HG03442 (cell line): ENCODE measurements around the gene SPR.

ENCODE experiments used
- ATAC-seq: cut with Tn5 transposase; IDR thresholded peaks from one replicate; pipeline ENCODE4 v1.9.1; 2021; ENCODE audit warnings: mild to moderate bottlenecking, moderate library complexity; ENCODE audit not compliant: unreplicated experiment

The SPR gene

DNA sequence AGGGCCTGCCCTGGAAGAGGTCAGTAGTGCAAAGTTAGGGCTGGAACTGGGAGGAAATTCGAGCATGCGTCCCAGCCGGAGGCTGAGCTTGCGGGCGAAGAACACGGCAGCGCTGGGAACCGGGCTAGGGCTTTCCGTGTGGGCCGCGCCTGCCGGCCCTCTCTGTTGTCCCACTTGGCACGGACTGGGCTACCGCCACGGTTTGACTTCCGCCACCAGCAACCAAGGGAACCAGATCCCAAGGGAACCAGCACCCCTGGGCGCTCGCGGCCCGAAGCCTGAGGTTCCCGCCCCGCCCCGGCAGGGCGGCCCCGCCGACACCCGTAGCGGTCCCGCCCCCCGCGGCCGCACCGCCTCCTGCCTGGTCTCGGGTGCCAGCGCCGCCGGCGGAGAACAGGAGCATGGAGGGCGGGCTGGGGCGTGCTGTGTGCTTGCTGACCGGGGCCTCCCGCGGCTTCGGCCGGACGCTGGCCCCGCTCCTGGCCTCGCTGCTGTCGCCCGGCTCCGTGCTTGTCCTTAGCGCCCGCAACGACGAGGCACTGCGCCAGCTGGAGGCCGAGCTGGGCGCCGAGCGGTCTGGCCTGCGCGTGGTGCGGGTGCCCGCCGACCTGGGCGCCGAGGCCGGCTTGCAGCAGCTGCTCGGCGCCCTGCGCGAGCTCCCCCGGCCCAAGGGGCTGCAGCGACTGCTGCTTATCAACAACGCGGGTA lies at the start of gene SPR:
TSS of gene SPR (plus strand) at position 377 of the 708 bp plus-strand sequence. CDS start at position 402, 25 bp downstream.
- ATAC-seq = peak; percentile 89

DNA sequence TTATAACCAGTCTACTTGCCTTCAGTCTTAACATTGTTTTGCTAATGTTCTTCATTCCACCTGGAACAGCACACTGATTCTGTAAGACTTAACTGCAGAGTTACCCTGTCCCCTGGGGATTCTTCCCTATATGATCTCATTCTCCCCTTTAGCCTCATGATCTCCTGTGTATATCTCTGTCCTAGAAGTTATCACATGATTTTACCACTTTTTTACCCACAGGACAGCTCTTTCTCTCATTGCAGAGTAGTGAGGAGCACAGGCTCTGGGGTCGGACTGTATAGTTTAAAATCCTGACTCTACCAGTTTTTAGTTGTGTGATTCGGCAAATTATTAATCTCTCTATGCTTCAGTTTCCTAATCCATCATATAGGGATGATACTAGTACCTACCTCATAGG lies 47.1 kb upstream of the SPR start:
- ATAC-seq = no peak

DNA sequence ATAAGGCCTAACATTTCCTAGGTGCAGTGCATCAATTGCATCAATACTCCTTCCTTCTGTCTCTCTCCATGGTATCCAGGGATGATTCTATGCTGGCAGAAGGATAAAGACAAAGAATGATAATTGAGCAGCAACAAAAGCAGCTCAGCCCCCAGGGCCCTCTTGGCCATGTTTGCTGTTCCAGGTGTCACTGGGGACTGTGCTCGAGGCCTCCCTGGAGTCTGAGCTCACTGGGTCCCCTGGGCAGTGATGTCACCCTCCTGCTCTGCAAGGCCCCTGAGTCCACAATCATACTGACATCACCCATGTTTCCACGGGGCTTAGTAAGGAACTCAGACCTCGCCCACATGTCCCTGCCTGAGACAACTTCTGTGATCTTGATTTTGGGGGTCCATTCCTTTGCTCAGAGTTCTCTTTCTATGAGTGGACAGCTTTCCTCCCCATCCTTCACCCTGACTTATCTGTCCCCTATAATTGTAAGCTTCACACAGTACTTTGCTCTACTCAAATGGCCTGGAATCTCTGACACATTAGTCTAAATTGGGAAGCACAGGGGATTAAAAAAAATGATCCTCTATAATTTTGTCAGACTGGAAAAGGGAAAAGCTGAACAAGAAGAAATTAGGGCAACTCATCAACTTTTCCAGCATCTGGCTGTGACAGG lies 45.6 kb upstream of the SPR start:
- no peak for ATAC-seq

DNA sequence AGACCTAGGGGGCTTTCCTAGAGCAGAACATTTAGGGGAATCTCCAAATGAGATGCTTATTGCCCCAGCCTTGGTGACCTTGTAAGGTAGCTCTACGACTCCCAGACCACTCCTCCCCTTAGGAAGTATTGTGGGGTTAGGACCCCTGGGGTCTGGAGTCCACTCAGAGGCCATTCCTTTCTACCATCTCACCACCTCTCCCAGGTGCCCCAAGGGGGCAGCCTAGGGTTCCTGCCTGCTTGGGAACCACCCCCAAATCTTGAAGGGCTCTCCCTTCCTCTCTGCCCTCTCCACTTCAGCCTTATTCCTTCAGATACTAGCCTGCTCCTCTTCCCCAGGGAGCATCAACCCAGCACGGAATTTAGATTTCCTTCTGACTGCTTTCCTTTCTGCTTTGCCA lies 43.9 kb upstream of the SPR start:
- no peak for ATAC-seq

DNA sequence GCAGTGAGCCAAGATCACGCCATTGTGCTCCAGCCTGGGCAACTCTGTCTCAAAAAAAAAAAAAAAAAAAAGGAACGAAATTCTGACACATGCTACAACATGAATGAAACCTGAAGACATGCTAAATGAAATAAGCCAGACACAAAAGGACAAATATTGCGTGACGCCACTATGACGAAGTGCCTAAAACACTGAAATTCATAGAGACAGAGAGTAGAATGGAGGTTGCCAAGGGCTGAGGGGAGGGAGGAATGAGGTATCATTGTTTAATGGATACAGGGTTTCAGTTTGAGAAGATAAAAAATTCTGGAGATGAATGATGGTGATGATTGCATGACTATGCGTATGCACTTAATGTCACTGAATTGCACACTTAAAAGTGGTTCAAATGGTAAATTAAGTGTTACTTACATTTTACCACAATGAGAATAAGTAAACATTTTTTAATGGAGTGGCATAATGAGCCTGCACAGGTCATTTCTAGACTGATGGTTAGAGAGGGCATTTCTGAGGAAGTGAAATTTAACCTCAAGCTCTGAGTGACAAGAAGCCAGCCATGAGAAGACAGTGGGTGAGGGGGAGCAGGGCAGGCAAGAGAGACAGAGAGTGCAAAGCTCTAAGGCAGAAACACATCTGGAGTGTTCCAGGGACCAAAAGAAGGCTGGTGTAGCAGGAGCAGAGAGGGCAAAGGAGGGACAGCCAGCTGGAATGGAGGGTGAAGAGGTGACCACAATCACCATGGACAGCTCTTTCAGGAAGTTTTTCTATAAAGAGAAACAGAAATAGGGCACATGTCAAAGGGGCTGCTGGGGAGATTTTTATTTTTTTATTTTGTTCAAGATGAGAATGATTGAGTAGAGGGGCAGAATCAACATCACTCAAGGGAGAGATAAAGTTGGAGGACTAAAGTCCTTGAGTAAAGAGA lies 40.8 kb upstream of the SPR start:
- peak; percentile 95 for ATAC-seq

DNA sequence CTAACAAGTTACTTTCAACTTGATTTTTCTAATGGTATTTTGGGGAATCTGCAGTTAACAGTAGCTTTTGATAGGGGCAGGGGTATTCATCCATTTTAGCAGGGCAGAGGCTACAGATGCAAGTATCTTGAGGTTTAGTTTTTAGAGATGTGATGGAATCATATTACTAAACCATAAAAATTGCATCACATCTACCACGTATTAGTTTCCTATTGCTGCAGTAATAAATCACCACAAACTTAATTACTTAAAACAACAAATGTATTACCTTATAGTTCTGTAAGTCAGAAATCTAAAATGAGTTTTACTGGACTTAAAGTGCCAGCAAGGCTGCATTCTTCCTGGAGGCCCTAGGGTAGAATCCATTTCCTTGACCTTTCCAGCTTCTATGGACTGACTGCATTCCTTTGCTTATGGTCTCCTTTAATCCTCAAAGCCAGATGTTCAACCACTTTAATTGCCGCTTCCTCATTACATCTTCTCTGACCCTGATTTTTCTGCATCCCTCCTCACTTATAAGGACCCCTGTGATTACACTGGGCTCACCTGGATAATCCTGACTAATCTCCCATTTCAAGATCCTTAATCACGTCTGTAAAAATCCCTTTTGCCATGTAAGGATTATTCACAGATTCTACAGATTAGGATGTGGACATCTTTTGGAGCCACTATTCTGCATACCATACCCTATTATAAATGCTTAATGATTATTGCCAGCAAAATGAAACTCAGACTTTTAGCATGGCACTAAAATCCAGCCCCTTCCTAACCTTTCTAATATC lies 39.5 kb upstream of the SPR start:
- ATAC-seq = no peak

DNA sequence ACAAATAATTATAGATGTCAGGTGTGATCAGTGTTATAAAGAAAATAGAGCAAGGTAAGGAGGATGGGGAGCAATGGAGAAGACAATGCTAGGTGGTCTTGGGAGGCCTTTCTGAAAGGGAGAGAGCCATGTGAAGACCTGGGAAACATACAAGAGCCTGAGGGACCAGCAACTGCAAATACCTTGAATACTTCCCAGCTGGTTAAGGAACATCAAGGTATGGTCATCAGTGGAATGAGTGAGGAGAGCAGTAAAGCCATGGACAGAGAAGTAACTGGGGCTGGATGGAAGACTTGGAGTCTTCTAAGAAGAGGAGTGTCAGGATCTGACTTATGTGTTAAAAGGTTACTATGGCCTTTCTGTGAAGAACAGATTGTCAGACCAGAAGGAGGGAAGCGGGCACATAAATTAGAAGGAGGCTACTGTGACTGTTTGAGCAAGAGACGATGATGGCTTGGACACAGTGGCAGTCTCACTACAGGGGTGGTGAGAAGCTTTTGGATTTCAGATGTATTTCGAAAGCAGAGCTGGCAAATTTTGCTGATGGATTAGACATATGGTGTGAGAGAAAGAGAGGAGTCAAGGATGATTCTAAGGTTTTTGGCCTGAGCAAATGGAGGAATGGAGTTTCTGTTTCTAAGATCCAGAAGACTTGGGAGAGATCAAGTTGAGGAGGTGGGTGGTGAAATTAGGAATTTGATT lies 38.6 kb upstream of the SPR start:
- no peak for ATAC-seq

DNA sequence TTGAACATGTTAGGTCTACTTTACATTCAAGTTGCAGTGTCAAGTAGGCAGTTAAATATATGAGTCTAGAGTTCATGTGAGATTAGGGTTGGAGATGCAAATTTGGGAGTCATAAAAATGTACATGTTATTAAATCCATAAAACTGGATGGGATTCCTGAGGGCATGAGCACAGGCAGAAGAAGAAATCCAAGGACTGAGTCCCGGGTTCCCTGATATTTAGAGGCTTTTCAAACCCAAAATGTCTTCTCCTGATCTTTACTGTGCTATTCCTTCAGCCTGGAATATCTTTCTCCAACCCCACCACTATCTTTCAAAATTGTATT lies 38.1 kb upstream of the SPR start:
- ATAC-seq = no peak

DNA sequence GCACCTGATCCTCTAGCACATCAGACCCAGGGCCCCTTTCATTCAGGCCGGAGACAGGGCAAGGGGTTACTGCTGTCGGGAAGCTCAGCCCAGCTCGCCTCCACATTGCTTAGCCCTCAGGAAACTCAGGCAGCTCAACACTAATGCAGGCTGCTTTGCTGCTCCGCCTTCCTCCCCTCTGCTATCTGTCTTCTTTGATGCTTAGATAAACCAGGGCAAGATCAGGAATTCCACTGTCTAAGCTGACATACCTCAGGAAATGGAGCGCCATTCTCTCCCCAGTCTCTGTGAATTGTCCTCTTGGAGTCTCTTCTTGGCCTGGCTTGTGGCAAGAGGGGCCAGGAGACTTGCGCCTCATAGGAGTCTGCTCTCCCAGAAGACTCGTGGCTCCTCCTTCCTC lies 35.9 kb upstream of the SPR start:
- no peak for ATAC-seq

DNA sequence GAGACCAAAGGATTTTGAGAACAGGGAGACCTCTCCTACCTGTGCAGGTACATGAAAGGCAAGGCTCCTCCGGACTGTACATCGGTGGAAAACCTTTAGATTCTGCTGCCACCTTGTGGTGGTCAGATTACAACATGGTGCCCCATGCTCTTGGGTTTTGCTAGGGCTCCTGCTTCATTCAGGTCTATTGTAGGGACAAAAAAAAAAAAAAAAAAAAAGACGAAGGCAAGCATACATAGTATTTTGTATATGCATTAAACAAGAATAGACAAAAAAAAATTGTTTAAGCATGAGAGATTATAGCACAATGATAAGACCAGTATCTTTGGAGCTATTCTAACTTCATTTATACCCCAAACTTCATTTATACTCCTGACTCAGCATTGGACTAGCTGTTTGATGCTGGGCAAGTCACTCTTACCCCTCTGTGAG lies 27.4 kb upstream of the SPR start:
- ATAC-seq = peak; percentile 47

DNA sequence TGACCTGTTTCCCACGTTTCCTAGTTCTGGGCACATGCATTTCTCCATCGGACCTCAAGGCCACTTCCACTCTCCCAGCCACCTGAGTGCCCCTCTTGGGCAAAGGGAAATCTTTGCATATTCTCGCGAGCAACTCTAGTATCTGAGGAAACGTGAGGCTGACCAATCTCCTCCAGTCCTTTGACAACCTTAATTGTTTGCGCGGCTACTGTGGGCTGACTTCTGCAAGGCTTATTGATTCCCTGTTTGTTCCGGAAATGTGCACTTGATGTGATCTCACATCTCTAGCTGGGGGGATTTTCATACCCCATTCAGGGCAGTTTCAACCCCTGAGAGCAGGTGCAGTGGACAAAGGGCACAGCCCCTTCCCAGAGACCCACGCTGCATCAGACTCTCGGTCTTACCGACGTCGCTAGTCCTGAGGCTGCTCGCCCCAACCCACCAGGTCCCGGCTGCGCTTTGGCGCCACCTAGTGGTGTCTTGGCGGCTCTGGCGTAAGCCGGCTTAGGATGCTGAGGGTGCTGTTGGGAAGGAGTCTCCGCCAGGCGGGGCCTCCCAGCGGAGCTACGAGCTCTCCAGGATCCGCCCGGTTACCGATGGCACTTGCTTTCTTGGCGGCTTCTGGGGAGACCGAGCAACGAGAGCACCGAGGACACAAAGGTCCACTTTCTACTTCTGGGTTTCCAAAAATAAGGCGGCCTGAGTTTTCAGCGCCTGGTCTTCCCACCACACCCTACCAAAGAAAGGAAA lies 24.8 kb upstream of the SPR start:
- peak; percentile 88 for ATAC-seq

DNA sequence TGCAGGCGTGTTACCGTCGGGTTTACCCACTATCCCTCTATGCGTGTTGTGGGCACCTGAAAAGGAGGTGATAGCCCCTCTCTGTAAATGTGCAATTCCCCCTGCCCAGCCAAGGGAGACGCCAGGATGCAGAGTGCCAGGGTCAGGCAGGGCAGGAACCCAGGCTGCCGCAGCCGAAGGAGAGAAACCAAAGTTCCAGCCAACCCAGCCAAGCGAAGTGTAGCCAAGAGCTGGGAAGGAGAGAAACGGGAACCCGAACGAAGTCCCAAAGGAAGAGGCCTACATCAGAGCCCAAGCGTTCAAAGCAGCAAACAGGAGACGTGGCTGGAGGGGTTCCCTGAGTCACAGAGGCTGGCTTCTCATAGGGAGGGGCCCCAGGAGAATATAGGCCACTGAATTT lies 24.2 kb upstream of the SPR start:
- no peak for ATAC-seq

DNA sequence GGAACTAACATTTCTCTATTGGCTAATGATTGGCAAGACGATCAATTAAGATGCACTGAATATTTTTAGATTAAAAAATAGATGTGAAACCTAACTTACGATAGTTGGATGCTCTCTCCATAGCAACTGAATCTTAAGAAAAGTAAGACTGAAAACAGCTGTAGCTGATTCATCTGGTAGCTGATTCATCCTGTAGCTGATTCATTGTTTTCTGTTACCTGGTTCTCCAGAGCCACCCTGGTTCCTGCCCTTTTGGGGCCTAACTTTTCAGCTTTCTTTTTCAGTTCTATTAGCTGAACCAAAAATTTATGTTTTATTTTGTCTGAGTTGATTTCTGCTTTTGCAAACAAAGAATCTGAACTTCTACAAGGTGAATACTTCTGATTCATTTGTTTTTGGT lies 22.7 kb upstream of the SPR start:
- peak; percentile 67 for ATAC-seq

DNA sequence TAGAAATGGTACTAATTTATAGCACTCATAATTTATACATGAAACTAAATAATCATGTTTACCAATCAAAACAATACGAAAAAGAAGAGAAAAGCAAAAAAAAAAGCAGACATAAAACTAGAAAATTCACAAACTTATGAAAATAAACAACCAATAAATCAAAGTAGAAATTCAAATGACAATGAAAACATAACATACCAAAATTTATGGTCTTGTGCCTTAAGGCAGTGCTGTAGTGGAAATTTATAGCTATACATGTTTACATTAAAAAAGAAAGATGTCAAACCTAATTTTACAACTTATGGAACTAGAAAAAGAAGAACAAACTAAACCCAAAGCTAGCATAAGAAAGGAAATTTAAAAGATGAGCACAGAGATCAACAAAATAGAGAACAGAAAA lies 16.1 kb upstream of the SPR start:
- ATAC-seq = no peak

DNA sequence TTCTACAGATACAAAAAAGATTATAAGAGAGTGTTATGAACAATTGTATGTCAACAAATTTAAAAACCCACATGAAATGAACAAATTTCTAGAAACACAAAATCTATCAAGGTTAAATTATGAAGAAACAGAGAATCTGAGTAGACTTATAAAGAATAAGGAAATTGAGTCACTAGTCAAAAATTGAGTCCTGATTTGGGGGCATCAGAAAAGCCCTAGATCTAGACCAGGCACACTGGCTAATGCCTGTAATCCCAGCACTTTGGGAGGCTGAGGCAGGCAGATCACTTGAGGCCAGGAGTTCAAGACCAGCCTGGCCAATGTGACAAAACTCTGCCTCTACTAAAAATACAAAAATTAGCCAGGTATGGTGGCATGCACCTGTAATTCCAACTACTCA lies 15.3 kb upstream of the SPR start:
- no peak for ATAC-seq

DNA sequence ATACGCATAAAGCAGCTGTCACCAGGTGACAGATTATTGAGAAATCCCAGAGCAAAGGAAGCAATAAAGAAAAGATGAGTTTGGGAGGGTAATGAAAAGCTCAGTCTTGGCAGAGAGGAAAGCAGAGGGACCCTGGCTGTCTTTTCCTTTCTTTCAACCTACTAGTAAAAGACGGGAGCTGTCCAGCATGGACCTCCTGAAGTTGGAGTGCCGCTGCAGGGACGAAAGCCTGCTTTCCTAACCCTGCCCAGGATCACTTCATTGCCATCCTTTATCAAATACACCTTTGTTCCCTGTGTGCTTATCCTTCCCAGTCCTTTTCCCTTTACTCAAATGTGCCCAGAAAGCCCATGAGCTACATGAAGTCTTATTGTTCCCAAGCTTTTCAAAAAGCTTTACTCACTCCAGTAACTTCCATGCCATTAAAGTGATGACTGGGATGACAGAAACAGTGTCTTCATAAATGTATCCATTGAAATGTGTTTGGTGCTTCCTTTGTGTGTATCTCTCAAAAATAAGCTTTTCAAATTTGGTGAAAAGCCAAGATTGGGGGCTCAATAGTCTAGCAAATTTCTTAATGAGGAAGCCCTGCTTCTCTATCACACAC lies 3.7 kb upstream of the SPR start:
- ATAC-seq = no peak

DNA sequence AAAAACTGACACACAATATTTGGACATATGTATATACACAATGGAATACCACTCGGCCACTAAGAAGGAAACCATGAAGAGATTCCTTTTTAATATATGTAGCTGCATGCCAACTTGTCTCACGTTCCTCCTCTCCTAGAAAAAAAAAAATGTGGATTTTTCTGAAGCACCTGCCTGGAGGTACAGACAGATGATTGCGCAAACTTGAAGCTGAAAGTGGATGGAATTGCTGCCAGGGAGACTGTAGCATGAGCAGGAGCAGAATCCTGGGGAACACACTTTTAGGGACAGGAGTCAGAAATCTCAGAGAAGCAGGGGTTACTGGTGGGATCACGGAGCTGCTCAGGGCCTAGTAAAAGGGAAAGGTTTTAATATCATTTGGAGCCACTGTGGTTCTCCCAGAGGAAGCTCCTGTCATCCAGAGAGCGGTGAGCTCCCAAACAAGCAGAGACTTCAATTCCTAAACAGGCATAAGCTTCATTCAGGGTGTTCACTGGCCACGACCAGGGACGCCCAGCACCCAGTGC lies 640 bp upstream of the SPR start:
- ATAC-seq = no peak

DNA sequence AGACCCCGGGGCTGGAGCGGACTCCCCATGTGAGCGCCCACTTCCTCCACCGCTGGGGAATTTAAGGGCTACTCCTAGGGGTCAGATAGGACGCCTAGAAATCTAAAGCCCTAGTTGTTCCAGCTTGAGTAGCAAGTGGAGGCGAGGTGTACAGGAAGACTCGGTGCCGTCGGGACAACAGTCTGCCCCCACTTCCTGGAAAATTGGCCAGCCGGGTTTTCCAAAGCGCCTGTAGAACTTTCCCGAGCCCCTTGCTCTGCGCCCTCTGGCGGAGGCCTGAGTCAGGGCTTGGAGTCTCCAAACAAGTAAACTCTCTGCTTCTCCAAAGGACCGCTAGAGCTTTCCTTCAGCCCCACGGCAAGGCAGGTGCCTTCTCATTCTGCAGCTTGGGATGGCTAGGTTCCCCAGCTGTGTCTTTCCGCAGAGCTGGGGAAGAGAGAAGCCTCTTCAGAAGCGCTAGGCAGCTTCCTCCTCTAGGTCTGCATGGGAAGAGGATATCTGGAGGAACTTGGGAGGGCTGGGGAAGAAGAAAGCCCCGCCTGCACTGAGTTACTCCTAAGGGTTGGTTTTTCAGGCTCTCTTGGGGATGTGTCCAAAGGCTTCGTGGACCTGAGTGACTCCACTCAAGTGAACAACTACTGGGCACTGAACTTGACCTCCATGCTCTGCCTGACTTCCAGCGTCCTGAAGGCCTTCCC lies 681 bp downstream of the SPR start:
- peak; percentile 36 for ATAC-seq
